GM11168 (cell line): ENCODE data around the gene ODC1.

Source experiments
- in situ Hi-C: fragments of 300-500 bp; cut with MboI; formaldehyde crosslinking; loops from one replicate; pipeline ENCODE4 v1.12.0; 2022; ENCODE audit warnings: low sequenced_read_pairs; ENCODE audit not compliant: unreplicated experiment

ODC1 gene

GRCh38 chr2:10438688-10439087 is 9.4 kb downstream of the ODC1 start:
- in situ Hi-C loops = no loop called here

GRCh38 chr2:10437806-10438205 is 10.3 kb downstream of the ODC1 start:
- in situ Hi-C loops = no loop called here

GRCh38 chr2:10436583-10437110 is 11.5 kb downstream of the ODC1 start:
- in situ Hi-C loops = no loop called here

GRCh38 chr2:10435820-10436204 is 12.3 kb downstream of the ODC1 start:
- in situ Hi-C loops = no loop called here

- in situ Hi-C loops = no loop called here
Measured at GRCh38 chr2:10434886-10435819, 13.0 kb downstream of the ODC1 start.

GRCh38 chr2:10433947-10434885 is 13.9 kb downstream of the ODC1 start:
- in situ Hi-C loops = no loop called here

GRCh38 chr2:10433264-10433946 is 14.7 kb downstream of the ODC1 start:
- in situ Hi-C loops = no loop called here

- in situ Hi-C loops = no loop called here
Measured at GRCh38 chr2:10432311-10433181, 15.6 kb downstream of the ODC1 start.

GRCh38 chr2:10431797-10432196 is 16.3 kb downstream of the ODC1 start:
- in situ Hi-C loops = no loop called here

GRCh38 chr2:10430886-10431622 is 17.1 kb downstream of the ODC1 start:
- in situ Hi-C loops = no loop called here

- in situ Hi-C loops = no loop called here
Measured at GRCh38 chr2:10428924-10429323, 19.2 kb downstream of the ODC1 start.

- in situ Hi-C loops = no loop called here
Measured at GRCh38 chr2:10428355-10428754, 19.8 kb downstream of the ODC1 start.

- in situ Hi-C loops = no loop called here
Measured at GRCh38 chr2:10427618-10427949, 20.5 kb downstream of the ODC1 start.

GRCh38 chr2:10426726-10427617 is 21.2 kb downstream of the ODC1 start:
- in situ Hi-C loops = no loop called here

GRCh38 chr2:10425699-10426098 is 22.4 kb downstream of the ODC1 start:
- in situ Hi-C loops = no loop called here

GRCh38 chr2:10424916-10425505 is 23.1 kb downstream of the ODC1 start:
- in situ Hi-C loops = no loop called here

GRCh38 chr2:10424051-10424450 is 24.1 kb downstream of the ODC1 start:
- in situ Hi-C loops = no loop called here
